ENCODE measurements around the gene TCEA3. TPM values are rescaled to one million over a fixed set of nuclear protein-coding genes. Genes with fewer than 3 reads are reported as not detected.

TCEA3 gene
- total and polyA plus RNA-seq, 2 experiments from 2014 or later = not detected

GRCh38 chr1:23383577-23384311 lies 40.8 kb downstream of the TCEA3 start (continued):
- TF ChIP-seq ETS1 (IDR thresholded peaks at IDR 0.05) = no peak
- TF ChIP-seq ZNF462 (CRISPR knock-in tag; IDR thresholded peaks at IDR 0.05) = no peak
- no peak for TF ChIP-seq ZNF114 (CRISPR knock-in tag; IDR thresholded peaks at IDR 0.05)
- TF ChIP-seq POLR2AphosphoS5 (IDR thresholded peaks at IDR 0.05; ENCODE audit: low read depth) = no peak

- no peaks in the 10 kb centered on the region; the same call in 2 of the 3 replicates for H3K9me3 Mint-ChIP-seq
- Histone ChIP-seq H3K9me2 (ENCODE audit: insufficient read depth) (no peaks in the 10 kb centered on the region), H2AFZ (no peak overlapping the region), H3K27ac (ENCODE audit: low read depth) (no peak overlapping the region), H3K36me3 (ENCODE audit: insufficient read depth) (no peaks in the 10 kb centered on the region), H3K4me1 (ENCODE audit: insufficient read depth) (no peaks in the 10 kb centered on the region), H4K20me1 (replicated peaks; ENCODE audit: insufficient read depth) (peaks cover 3% of the 10 kb centered on the region), H3K27me3 (ENCODE audit: insufficient read depth) (peaks cover 100% of the 10 kb centered on the region), H3F3A (replicated peaks; ENCODE audit: low read depth) (no peaks in the 10 kb centered on the region), H3K4me3 (no peak overlapping the region), H3K4me2 (no peak overlapping the region), H3K79me2 (replicated peaks; ENCODE audit: insufficient read depth) (no peaks in the 10 kb centered on the region)
- DNase-seq (ENCODE audit: low spot score) (no peak), ATAC-seq (no peak)
- peaks cover 89% of the 10 kb centered on the region for H3K27me3 Mint-ChIP-seq (ENCODE audit: insufficient read depth, low read depth, poor library complexity)
- H3K4me1 Mint-ChIP-seq = no peaks in the 10 kb centered on the region
- no peak overlapping the region for H3K27ac Mint-ChIP-seq
- H3K36me3 Mint-ChIP-seq (ENCODE audit: low read depth) = no peaks in the 10 kb centered on the region
- no peak overlapping the region for H3K4me3 Mint-ChIP-seq
- TF ChIP-seq STAT1 (IDR thresholded peaks at IDR 0.05; ENCODE audit: unreplicated experiment) (no peak), CREB1 (CRISPR knock-in tag; IDR thresholded peaks at IDR 0.05; ENCODE audit: low read depth) (no peak), ZNF114 (CRISPR knock-in tag; IDR thresholded peaks at IDR 0.05) (no peak), ZNF462 (CRISPR knock-in tag; IDR thresholded peaks at IDR 0.05) (no peak), ZNF331 (CRISPR knock-in tag; IDR thresholded peaks at IDR 0.05; ENCODE audit: low read depth) (no peak)
Observed at GRCh38 chr1:23381233-23381885, 43.2 kb downstream of the TCEA3 start.
